Measurements from ENCODE around the gene RAB10. TPM values are rescaled to one million over a fixed set of nuclear protein-coding genes. Genes with fewer than 3 reads are reported as not detected.

The RAB10 gene
- total and polyA plus RNA-seq, 9 of the 15 experiments (the other 6 are each of a cell fraction or from before 2014, with no cell fraction given), result 25.1 to 214 (median 157) TPM

DNA sequence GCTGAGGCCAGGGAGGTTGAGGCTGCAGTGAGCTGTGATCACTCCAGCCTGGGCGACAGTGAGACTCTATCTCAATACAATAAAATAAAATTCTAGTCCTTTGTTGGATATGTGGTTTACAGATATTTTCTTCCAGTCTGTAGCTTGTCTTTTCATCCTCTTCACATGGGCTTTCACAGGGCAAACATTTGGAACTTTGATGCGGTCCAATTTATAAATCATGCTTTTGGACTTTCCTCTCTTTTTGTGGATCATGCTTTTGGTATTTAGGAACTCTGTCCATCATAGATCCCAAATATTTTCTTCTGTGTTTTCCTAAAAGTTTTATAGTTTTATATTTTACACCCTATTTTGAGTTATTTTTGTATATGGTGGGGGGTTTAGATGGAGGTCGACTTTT, 14.9 kb downstream of the RAB10 start:
- Histone ChIP-seq H3K9me1 (ENCODE audit: control insufficient read depth, insufficient read depth, low read length) (no peaks in the 10 kb centered on the region), H3K4me3 (no peak overlapping the region), H3K4me1 (replicated peaks in 1 of 2; ENCODE audit: control insufficient read depth in 2 of 2, insufficient read depth in 2 of 2, low read length in 2 of 2) (peaks cover 8 to 9% of the 10 kb centered on the region in 2 experiments; a peak in 4 of 5 replicates), H3K27me3 (ENCODE audit: control insufficient read depth in 2 of 2, insufficient read depth in 2 of 2, low read length in 2 of 2) (no peaks in the 10 kb centered on the region), H3K4me2 (ENCODE audit: insufficient read depth, low read length) (no peak overlapping the region), H2AFZ (ENCODE audit: low read depth, low read length) (no peak overlapping the region), H3K36me3 (ENCODE audit: control insufficient read depth, insufficient read depth, low read length) (peaks cover 20% of the 10 kb centered on the region; the same call in 2 of the 3 replicates), H3K9me3 (replicated peaks; ENCODE audit: control insufficient read depth, insufficient read depth, low read depth, low read length) (no peaks in the 10 kb centered on the region), H4K20me1 (replicated peaks; ENCODE audit: control insufficient read depth, insufficient read depth, low read length) (peaks cover 8% of the 10 kb centered on the region; the same call in 1 of the 2 replicates), H3K79me2 (ENCODE audit: control insufficient read depth, insufficient read depth, low read length) (peaks cover 97% of the 10 kb centered on the region), H3K27ac (ENCODE audit: extremely low read depth, low read depth, low read length) (no peak overlapping the region), H3K9ac (ENCODE audit: insufficient read depth in 1 of 2, low read depth in 2 of 2, low read length in 2 of 2) (no peak overlapping the region)
- CTCF ChIA-PET (ENCODE audit: low intra/inter-chr PET ratio), result no interaction called here
- TF ChIP-seq ZNF707 (CRISPR knock-in tag; conservative IDR thresholded peaks at IDR 0.05) (no peak), ADNP (tag; IDR thresholded peaks at IDR 0.05) (no peak), ZFPM2 (CRISPR knock-in tag; IDR thresholded peaks at IDR 0.05) (no peak), BDP1 (IDR thresholded peaks at IDR 0.05; ENCODE audit: insufficient read depth, insufficient read length) (no peak), ZNF444 (CRISPR knock-in tag; IDR thresholded peaks at IDR 0.05) (no peak), PHF20 (IDR thresholded peaks at IDR 0.05; ENCODE audit: partially characterized antibody) (no peak), CCNT2 (IDR thresholded peaks at IDR 0.05; ENCODE audit: borderline replicate concordance, extremely low read depth, insufficient read length, low read depth, low read length) (no peak), ZNF146 (CRISPR knock-in tag; IDR thresholded peaks at IDR 0.05; ENCODE audit: unreplicated experiment) (no peak)
- TF ChIP-seq, protein P1, sequence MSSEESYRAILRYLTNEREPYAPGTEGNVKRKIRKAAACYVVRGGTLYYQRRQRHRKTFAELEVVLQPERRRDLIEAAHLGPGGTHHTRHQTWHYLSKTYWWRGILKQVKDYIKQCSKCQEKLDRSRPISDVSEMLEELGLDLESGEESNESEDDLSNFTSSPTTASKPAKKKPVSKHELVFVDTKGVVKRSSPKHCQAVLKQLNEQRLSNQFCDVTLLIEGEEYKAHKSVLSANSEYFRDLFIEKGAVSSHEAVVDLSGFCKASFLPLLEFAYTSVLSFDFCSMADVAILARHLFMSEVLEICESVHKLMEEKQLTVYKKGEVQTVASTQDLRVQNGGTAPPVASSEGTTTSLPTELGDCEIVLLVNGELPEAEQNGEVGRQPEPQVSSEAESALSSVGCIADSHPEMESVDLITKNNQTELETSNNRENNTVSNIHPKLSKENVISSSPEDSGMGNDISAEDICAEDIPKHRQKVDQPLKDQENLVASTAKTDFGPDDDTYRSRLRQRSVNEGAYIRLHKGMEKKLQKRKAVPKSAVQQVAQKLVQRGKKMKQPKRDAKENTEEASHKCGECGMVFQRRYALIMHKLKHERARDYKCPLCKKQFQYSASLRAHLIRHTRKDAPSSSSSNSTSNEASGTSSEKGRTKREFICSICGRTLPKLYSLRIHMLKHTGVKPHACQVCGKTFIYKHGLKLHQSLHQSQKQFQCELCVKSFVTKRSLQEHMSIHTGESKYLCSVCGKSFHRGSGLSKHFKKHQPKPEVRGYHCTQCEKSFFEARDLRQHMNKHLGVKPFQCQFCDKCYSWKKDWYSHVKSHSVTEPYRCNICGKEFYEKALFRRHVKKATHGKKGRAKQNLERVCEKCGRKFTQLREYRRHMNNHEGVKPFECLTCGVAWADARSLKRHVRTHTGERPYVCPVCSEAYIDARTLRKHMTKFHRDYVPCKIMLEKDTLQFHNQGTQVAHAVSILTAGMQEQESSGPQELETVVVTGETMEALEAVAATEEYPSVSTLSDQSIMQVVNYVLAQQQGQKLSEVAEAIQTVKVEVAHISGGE (CRISPR knock-in tag; IDR thresholded peaks at IDR 0.05), result no peak
- TF ChIP-seq, protein P2, sequence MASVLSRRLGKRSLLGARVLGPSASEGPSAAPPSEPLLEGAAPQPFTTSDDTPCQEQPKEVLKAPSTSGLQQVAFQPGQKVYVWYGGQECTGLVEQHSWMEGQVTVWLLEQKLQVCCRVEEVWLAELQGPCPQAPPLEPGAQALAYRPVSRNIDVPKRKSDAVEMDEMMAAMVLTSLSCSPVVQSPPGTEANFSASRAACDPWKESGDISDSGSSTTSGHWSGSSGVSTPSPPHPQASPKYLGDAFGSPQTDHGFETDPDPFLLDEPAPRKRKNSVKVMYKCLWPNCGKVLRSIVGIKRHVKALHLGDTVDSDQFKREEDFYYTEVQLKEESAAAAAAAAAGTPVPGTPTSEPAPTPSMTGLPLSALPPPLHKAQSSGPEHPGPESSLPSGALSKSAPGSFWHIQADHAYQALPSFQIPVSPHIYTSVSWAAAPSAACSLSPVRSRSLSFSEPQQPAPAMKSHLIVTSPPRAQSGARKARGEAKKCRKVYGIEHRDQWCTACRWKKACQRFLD (CRISPR knock-in tag; IDR thresholded peaks at IDR 0.05), result no peak
- FAIRE-seq (no peak), ATAC-seq (peak; percentile 16; the same call in 2 of the 3 replicates), DNase-seq (ENCODE audit: extremely low read depth in 1 of 4, low spot score in 3 of 4) (no peak)
- in situ Hi-C loops (cut with MboI), result no loop called here
- no TSS peak for BruUV-seq (replicated peaks)
- POLR2A ChIA-PET, result interaction anchor here (0.7 to 6.7 kb wide), 5 partner anchors 9 to 23 kb away, joined by 3 to 40 read pairs (median 3); partner anchors contain the start of gene RAB10
- intact Hi-C loops (cut with micrococcal nuclease), result no loop called here
- 52% methylated on average over 3 of the region's 3 CpGs for WGBS (ENCODE audit: insufficient coverage, low coverage, missing lambda C conversion rate)
